MCF 10A (cell line): ENCODE data around the gene DCTN3. TPM values are rescaled to one million over a fixed set of nuclear protein-coding genes. Genes with fewer than 3 reads are reported as not detected.

Experiments used
- BruUV-seq: library from RNA; stranded (reverse); fragments of 400-500 nt; replicated peaks from 2 replicates; lab custom pipeline; 2021; lab: Mats Ljungman, UMichigan
- CTCF ChIA-PET: fragments of 300-600 bp; sonication (Branson Sonifier 250); formaldehyde crosslinking; extraction: SDS; loops from one replicate; lab custom pipeline; 2021; ENCODE audit warnings: antibody characterized with exemption, inconsistent platforms; lab: Yijun Ruan, JAX
- POLR2A ChIA-PET: fragments of 300-600, 350-650 bp; sonication (Branson Sonifier 250); formaldehyde crosslinking; extraction: SDS; loops from one replicate; lab custom pipeline; 2020; ENCODE audit warnings: antibody characterized with exemption, inconsistent platforms; lab: Yijun Ruan, JAX
- DNase-seq: peaks from one replicate; pipeline ENCODE4 v3.0.0-alpha.2; 2018; ENCODE audit not compliant: unreplicated experiment
- H3K27ac Mint-ChIP-seq: one replicate; pipeline ENCODE4 v1.8.0; 2022; ENCODE audit warnings: mild to moderate bottlenecking, low read depth, mixed read lengths; ENCODE audit not compliant: unreplicated experiment
- H3K27me3 Mint-ChIP-seq: one replicate; pipeline ENCODE4 v1.8.0; 2022; ENCODE audit warnings: mixed read lengths; ENCODE audit not compliant: insufficient read depth, unreplicated experiment
- H3K36me3 Mint-ChIP-seq: one replicate; pipeline ENCODE4 v1.8.0; 2022; ENCODE audit warnings: mild to moderate bottlenecking, moderate library complexity, mixed read lengths; ENCODE audit not compliant: insufficient read depth, unreplicated experiment
- H3K4me1 Mint-ChIP-seq: one replicate; pipeline ENCODE4 v1.8.0; 2022; ENCODE audit warnings: mixed read lengths; ENCODE audit not compliant: insufficient read depth, unreplicated experiment
- H3K4me3 Mint-ChIP-seq: one replicate; pipeline ENCODE4 v1.8.0; 2022; ENCODE audit warnings: mild to moderate bottlenecking, moderate library complexity, mixed read lengths; ENCODE audit not compliant: unreplicated experiment
- H3K9me3 Mint-ChIP-seq: one replicate; pipeline ENCODE4 v1.8.0; 2022; ENCODE audit warnings: mixed read lengths; ENCODE audit not compliant: unreplicated experiment
- intact Hi-C: fragments of 100-400 bp; cut with micrococcal nuclease; formaldehyde crosslinking; loops from 2 replicates; pipeline ENCODE4 v1.14.1; 2022
- total RNA-seq: library from RNA; stranded (reverse); gene quantifications from 2 replicates; pipeline ENCODE4 v1.2.3, GENCODE V29; 2022
- TF ChIP-seq, protein P1 (sequence below): fragments of 200-600 bp; IDR thresholded peaks from one replicate; pipeline ENCODE4 v1.8.0; 2022; ENCODE audit warnings: antibody characterized with exemption, mild to moderate bottlenecking; ENCODE audit not compliant: unreplicated experiment

Gene DCTN3
- total RNA-seq, 1 experiment from 2014 or later = 88.5 TPM

DNA sequence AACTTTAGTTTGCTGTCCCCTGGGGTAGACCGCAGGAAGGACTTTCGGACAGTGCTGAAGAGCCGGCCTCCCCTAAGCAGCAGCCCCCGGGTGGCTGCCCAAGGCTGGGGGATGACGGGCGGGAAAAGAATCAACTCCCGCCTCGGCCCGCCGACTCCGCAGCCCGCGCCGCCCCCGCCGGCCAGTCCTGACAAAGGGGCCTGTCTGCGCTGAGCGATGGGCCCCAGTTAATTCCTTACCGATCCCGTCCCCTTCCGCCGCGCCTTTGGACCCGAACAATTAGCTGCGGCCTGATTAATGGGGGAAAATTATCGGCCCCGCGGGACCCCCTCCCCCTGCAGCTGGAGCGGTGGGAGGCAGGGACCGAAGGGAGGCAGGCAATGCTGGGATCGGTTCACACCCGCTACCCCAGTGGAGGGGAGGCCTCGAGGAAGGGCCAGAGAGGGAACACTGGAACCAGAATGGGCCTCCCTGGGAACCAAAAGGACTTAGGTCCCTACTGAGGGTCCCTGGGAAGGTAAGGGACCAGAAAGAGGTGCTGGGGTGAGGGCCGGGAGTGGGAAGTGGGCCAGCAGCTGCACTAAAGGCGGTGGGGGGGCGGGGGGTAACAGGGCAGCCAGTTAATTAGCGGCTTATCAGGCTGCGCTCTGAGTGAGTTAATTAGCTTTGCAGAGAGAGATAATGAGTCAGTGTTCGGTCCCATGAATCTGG, 4.3 kb upstream of the DCTN3 start:
- BruUV-seq = no TSS peak
- DNase-seq = no peak
- ChIA-PET POLR2A (interaction anchor here (2.0 kb wide), 1 partner anchor 12 kb away, joined by 4 read pairs; no protein-coding TSS in a partner anchor), CTCF (interaction anchor here (0.9 to 4.7 kb wide), 3 partner anchors 9 to 11 kb away, joined by 4 to 36 read pairs (median 4); no protein-coding TSS in a partner anchor)
- Mint-ChIP-seq H3K27me3 (peaks cover 42% of the 10 kb centered on the region), H3K4me3 (no peak overlapping the region), H3K36me3 (no peaks in the 10 kb centered on the region), H3K9me3 (no peaks in the 10 kb centered on the region), H3K4me1 (peaks cover 14% of the 10 kb centered on the region), H3K27ac (no peak overlapping the region)
- TF ChIP-seq, protein P1, sequence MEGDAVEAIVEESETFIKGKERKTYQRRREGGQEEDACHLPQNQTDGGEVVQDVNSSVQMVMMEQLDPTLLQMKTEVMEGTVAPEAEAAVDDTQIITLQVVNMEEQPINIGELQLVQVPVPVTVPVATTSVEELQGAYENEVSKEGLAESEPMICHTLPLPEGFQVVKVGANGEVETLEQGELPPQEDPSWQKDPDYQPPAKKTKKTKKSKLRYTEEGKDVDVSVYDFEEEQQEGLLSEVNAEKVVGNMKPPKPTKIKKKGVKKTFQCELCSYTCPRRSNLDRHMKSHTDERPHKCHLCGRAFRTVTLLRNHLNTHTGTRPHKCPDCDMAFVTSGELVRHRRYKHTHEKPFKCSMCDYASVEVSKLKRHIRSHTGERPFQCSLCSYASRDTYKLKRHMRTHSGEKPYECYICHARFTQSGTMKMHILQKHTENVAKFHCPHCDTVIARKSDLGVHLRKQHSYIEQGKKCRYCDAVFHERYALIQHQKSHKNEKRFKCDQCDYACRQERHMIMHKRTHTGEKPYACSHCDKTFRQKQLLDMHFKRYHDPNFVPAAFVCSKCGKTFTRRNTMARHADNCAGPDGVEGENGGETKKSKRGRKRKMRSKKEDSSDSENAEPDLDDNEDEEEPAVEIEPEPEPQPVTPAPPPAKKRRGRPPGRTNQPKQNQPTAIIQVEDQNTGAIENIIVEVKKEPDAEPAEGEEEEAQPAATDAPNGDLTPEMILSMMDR = no peak
- intact Hi-C loops = no loop called here

DNA sequence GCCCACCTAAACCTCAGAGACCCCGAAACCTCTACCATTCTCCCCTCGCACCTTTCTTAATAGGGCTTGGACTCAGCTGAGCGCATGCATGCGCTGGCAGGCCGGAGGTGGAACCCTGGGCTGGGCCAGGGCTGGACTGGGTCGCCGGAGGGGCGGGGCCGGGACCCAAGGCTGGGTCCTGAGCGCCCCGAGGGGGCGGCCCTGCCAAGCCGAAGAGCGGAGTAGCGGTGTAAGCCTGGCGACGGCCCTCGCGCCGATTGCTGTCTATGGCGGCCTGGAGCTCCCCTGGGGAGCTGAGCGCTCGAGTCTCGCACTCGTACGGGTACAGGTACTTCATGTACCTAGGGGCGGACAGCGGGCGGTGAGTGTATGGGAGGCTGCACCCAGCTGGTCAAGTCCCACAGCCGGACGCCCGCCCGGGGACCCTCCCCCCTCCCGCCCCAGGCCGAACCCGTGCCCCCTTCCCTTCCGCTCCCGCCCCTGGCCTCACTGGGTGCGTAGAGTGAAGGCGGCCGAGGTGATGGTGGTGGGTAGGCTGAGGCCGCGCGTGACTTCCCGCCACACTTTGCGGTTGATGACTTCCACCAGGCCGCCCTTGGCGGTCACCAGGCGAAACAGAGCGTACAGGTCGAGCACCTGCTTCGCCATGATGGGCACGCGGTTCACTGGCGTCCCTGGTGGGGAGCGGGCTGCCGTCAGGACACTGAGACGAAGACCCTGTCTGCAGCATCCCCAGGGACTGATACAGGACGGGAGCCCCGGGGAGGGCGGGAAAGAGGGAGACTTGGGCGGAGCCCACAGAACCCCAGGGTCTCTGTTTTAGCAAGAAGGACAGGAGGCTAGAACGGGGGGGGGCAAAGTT, 3.3 kb upstream of the DCTN3 start:
- Mint-ChIP-seq H3K27me3 (peaks cover 31% of the 10 kb centered on the region), H3K36me3 (no peaks in the 10 kb centered on the region), H3K27ac (no peak overlapping the region), H3K4me1 (peaks cover 22% of the 10 kb centered on the region), H3K4me3 (no peak overlapping the region), H3K9me3 (no peaks in the 10 kb centered on the region)
- no peak for DNase-seq
- TF ChIP-seq, protein P1 = no peak
- ChIA-PET CTCF (interaction anchor here (0.6 to 4.7 kb wide), 3 partner anchors 10 to 110 kb away, joined by 4 to 36 read pairs (median 4); no protein-coding TSS in a partner anchor), POLR2A (no interaction called here)
- intact Hi-C loops = no loop called here
- BruUV-seq = no TSS peak

DNA sequence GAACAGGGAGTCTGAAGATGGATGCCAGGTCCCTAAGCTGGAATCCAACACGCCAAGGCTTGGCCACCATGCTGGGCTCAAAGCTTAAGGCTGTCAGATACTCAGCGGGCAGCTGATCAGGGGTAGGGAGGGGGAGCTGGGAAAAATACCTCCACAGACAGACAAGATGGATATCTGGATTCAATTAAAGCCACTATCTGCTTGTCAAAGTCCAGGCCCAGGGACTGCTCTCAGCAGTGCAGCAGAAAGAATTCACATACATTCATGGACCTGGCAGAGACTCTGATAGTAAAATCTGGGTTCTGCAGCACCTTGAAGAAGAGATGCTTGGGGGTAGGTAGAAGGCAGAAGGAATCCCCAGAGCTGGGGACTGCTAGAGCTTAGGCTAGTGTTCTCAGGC, 5.2 kb downstream of the DCTN3 start:
- TF ChIP-seq, protein P1 = no peak
- Mint-ChIP-seq H3K27ac (no peak overlapping the region), H3K4me3 (no peak overlapping the region), H3K27me3 (no peaks in the 10 kb centered on the region), H3K36me3 (peaks cover 17% of the 10 kb centered on the region), H3K4me1 (peaks cover 28% of the 10 kb centered on the region), H3K9me3 (no peaks in the 10 kb centered on the region)
- BruUV-seq = no TSS peak
- ChIA-PET POLR2A (interaction anchor here (1.0 kb wide), 1 partner anchor 16 kb away, joined by 3 read pairs; no protein-coding TSS in a partner anchor), CTCF (interaction anchor here (0.6 to 8.8 kb wide), 11 partner anchors 10 to 238 kb away, joined by 3 to 113 read pairs (median 4); partner anchors contain the start of genes GALT, MYORG and SIGMAR1)
- intact Hi-C loops = no loop called here
- no peak for DNase-seq
